Endometrial microvascular endothelial cells (primary cell): ENCODE measurements around the gene SRP9. TPM values are rescaled to one million over a fixed set of nuclear protein-coding genes. Genes with fewer than 3 reads are reported as not detected.

Experiments used
- in situ Hi-C: cut with HindIII; loops from 2 replicates; pipeline ENCODE4 v1.10.0; 2017; ENCODE audit warnings: low sequenced_read_pairs, low pct_unique_long_range_greater_than_20kb; ENCODE audit errors: inconsistent ontology term
- total RNA-seq: library from RNA; depleted of rRNA; stranded (reverse); fragments of >200 nt; gene quantifications from one replicate; pipeline ENCODE4 v1.2.3, GENCODE V29; 2015; ENCODE audit errors: inconsistent ontology term

SRP9 gene
- total RNA-seq = 402 TPM

- in situ Hi-C loops = loop anchor here (10.0 kb wide), 1 partner anchor 223 kb away; no protein-coding TSS in a partner anchor
These were observed at the start of gene SRP9 for GRCh38 chr1:225777583-225778336. SRP9 (plus strand) TSS chr1:225777826; CDS start chr1:225777941, 115 bp downstream.

DNA sequence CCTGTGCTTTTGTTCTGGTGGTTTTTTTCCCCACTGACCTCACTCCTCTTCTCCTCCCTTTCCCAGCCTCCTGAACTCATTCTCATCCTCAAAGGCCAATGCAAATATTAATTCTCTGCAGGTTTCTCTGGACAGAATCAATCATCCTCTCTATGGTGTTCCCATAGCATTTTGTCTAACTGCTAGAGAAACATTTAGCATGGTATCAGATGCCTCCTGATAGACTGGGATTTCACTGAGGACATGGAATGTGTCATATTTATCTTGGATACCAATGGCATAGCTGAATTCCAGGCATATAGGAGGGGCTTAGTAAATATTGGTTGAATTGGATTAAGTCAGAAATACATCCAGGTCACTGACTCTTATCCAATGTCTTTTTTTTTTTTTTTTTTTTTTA, 46.1 kb upstream of the SRP9 start:
- in situ Hi-C loops = no loop called here

GRCh38 chr1:225733254-225733653, 44.4 kb upstream of the SRP9 start:
- in situ Hi-C loops = no loop called here

DNA sequence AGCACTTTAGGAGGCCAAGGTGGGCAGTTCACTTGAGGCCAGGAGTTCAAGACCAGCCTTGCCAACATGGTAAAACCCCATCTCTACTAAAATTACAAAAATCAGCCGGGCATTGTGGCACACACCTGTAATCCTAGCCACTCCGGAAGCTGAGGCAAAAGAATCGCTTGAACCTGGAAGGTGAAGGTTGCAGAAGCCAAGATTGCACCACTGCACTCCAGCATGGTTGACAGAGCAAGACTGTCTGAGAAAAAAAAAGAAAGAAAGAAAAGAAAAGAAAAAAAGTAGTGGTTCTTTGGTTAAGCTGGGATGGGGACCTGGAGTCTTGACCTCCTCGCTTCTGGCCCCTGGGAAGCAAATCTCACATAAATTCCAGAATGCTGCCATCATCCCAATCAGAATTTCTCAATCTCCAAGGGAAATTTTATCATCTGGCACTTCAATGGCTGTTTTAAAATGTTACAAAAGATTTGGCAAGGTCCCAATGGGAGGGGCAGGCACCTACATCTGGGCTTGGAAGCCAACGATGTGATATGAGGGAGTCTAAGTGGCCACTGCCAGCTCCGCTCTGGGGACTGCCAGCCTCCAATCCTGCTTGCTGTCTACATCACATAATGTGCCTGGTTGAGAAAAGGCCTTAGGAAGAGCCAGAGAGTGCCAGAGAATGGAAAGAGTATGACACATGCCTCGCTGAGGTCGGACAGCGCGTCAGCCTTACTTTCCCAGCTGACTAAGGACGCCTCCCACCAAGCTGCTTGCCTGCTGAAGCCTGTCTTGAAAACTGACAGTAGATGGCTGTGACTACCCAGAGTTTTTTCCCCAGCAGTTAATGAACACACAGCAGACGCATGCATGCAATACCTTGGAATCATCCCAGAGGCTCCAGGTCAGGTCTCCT, 42.1 kb upstream of the SRP9 start:
- in situ Hi-C loops = no loop called here

GRCh38 chr1:225736437-225737098, 41.1 kb upstream of the SRP9 start:
- in situ Hi-C loops = no loop called here

GRCh38 chr1:225737161-225737560, 40.5 kb upstream of the SRP9 start:
- in situ Hi-C loops = no loop called here

DNA sequence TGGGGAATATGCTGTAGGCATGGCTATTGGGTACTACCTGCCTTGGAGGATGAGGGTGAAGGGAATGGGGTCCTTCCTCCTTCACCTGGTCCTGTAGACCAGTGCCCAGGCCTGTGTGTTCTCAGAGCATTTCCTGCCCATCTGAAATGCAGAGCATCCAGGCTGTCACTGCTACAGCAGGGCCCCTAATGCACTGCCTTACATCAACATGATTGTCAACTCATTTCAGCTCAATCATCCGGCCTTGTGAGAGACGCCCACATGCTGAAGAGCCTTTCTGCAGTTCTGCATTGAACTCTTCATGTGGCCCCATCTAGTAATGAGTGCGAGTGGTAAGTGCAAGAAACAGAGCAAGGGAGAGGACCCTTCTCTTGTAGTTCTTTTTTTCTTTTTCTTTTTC, 39.8 kb upstream of the SRP9 start:
- in situ Hi-C loops = no loop called here

DNA sequence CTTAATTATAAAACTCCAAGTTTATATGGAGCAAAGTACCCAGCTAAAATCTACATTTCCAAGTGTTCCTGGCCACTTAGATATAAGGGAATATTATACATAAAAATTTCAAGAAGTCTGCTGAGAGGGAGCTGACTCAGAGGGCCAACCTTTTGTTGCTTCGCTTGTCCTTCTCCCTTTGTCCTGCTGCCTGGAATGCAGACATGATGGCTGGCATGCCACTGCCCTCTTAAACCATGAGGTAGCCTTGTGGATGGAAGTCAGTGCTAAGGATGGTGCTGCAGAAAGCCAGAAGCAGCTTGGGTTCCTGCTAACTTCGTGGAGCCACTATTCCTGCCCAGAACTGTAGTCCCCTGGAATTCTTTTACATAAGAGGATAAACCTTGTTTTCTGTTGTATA, 38.9 kb upstream of the SRP9 start:
- in situ Hi-C loops = no loop called here

GRCh38 chr1:225739542-225740107, 38.0 kb upstream of the SRP9 start:
- in situ Hi-C loops = no loop called here

DNA sequence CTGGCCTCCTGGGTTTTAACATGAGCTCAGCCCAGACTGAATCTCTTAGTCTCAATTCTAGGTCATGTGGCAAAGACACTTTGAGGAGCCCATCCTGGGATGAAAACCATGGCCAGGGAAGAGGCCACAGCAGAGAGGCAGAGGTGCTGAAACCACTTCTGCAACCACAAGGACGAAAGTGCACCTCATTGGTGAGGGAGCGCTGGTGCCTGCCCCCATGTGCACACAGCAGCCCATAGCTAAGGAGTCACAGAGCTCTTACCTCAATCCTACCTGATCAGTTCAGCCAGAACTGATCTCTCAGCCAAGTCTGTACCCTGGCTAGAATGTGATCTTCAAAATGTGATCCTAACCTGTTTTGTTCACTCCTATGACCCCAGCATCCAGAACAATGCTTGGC, 32.9 kb upstream of the SRP9 start:
- in situ Hi-C loops = no loop called here

- in situ Hi-C loops = no loop called here
These were observed 32.4 kb upstream of the SRP9 start for GRCh38 chr1:225745273-225745672.

DNA sequence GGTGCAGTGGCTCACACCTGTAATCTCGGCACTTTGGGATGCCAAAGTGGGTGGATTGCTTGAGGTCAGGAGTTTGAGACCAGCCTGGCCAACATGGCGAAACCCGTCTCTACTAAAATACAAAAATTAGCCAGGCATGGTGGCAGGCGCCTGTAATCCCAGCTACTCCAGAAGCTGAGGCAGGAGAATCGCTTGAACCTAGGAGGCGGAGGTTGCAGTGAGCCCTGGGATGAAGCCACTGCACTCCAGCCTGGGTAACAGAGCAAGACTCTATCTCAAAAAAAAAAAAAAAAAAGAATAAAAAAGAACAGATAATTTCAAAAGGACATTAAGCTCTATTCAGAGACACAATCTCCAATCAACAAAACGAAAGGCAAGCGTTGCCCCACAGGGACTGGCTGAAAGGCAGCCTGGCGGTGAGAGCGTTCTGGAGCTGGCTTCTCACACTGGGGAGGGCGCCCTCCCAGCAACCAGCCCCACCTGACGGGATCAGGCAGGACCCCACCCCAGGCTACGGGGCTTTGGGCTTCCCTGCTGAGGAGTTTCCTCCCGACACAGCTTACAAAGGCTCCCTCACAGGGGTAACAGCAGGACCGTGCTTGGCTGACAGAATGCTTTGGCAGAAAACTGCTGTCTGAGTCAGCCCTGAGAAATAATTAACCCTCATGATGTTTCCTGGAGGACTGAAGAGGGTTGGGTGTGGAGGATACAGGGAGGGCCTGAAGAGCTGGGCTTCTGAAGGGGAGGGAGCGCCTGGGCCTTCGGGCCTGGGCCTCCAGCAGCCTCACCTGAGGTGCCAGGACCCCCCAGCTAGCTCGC, 31.1 kb upstream of the SRP9 start:
- in situ Hi-C loops = no loop called here

- in situ Hi-C loops = no loop called here
These were observed 30.1 kb upstream of the SRP9 start for GRCh38 chr1:225747566-225747965.

DNA sequence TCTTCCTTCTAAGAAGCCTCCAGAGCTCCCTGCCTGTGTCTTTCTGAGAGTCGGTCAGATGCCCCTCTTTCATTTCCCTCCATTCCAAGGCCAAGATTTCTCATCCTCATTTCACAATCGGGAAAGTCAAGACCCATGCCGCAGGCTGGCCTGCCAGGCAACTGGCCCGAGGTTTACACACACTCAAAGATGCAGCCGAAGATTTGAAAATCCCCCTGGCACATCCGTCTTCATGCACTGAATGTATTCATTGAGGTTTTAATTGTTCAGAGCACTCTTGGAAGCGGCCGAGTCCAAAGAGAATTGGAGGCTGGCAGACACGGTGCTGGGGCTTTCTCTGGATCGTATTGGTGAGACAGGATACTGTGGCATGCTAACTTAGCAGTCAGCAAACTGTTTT, 29.1 kb upstream of the SRP9 start:
- in situ Hi-C loops = no loop called here

DNA sequence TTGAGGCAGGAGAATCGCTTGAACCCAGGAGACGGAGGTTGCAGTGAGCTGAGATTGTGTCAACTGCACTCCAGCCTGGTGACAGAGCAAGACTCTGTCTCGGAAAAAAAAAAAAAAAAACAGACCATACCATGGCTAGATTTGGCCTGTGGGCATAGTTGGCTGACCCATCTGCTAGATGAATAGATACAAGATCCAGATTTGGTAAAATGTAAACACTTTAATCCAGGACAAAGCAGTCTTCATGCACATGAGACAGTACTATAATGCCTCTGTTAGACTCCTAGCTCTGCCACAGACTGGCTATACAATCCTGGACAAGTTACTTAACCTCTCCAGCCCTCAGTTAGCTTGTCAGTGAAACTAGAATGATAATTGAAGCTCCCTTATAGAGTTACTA, 27.9 kb upstream of the SRP9 start:
- in situ Hi-C loops = no loop called here

- in situ Hi-C loops = no loop called here
These were observed 27.2 kb upstream of the SRP9 start for GRCh38 chr1:225750420-225750819.

GRCh38 chr1:225750875-225751824, 26.5 kb upstream of the SRP9 start:
- in situ Hi-C loops = no loop called here
